NOMO-1 treated with DMSO at 0.1 percent for 48 hours (cell line): Measurements from ENCODE around the gene GJA9.
"Not testable (repeated sequence)": the region's sequence is repeated elsewhere in the genome, so short reads cannot be mapped to it uniquely, and the experiment has no call there.

Experiments
- DNase-seq: peaks from one replicate; lab custom pipeline; 2025; ENCODE audit not compliant: unreplicated experiment; lab: John Stamatoyannopoulos, UW

The GJA9 gene

DNA sequence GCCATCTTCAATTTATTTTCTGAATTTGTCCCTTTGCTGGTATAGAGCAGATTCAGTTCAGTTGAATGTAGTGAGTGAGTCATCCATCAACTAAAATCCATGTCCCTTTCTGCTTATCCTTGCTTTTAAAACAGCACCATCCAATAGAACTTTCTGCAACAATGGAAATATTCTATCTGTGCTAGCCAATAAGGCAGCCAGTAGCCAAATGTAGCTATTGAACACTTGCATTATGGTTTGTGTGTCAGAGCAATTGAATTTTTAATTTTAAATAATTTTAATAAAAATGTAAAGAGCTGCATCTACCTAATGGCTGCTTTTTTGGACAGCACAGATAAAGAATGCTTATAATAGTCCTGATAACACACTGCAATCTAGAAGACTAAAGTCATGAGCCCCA is at the start of gene GJA9:
Gene GJA9 (minus strand): TSS at position 101 of the 400 bp plus-strand sequence. CDS start 5,489 bp downstream, outside the sequence.
- no peak for DNase-seq

- no peak for DNase-seq
Observed at GRCh38 chr1:38929476-38929875, 48.1 kb upstream of the GJA9 start.

DNA sequence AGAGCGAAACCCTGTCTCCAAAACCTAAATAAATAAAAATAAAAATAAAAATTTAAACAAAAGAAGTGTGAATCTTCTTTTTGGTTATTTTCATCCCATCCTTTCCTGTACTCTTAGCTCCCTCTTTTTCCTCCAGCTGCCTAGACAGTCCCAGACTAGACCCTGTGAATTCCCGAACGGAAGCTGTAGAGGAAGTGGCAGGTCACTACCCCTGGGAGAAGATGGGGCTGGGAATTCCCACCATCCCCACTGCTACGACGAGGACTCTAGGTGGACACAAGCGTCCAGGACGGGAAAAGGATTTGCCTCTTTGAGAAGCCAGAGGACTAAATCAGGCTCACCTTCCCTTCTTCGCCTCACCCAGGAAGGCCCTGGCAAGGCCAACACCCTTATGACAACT is 47.7 kb upstream of the GJA9 start:
- DNase-seq = no peak

DNA sequence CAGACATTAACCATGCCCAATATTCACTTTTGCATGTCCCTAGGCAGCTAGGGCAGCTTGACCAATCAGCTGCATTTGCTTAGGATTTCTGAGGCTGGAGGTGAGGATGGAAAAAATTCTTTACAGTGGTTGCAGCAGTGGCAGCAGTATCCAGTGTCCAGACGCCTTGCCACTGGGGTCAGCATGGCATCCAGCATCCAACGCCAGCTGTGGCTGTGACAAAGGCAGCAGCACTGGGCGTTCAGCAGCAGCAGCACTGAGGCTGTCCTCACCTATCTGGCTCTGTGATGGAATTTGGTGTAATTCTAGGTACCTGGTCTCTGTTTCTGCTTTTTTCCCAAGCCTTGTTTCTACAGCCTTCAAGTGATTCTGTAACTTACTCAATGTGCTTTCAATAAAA is 44.7 kb upstream of the GJA9 start:
- DNase-seq = no peak

DNA sequence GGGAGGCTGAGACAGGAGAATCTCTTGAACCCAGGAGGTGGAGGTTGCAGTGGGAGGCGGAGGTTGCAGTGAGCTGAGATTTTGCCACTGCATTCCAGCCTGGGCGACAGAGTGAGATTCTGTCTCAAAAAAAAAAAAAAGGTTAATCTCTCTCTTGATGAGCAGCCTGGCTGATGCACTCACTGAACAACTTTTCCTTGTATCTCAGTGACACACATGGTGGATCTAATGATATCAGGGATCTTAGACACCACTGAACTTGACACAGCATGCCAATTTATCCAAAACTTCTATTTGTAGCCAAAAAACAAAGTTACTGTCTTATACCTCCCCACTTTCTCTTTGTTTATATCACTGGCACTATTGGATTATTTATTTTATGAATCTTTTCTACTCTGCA is 44.0 kb upstream of the GJA9 start:
- no peak for DNase-seq

GRCh38 chr1:38923607-38924006 is 42.2 kb upstream of the GJA9 start:
- DNase-seq = no peak

DNA sequence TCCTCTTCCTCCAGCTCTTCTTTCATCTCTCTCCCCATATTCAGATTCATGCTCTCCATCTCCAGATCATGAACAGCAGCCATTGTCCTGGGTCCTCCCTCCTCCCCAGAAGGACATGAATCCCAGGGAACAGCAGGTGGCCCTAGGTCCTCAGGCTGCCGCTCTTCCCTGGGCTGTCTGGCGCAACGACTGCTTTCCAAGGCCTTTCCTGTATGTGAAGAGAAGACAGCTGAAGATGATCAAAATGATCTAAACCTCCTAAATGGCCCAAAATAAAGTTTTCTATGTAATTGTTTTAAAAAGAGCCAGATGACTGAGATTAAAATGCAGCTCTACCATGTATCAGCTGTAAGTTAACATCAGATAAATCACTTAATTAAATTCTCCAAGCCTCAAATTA is 37.7 kb upstream of the GJA9 start:
- DNase-seq = no peak

- DNase-seq = no peak
Observed at GRCh38 chr1:38918568-38918967, 37.2 kb upstream of the GJA9 start.

DNA sequence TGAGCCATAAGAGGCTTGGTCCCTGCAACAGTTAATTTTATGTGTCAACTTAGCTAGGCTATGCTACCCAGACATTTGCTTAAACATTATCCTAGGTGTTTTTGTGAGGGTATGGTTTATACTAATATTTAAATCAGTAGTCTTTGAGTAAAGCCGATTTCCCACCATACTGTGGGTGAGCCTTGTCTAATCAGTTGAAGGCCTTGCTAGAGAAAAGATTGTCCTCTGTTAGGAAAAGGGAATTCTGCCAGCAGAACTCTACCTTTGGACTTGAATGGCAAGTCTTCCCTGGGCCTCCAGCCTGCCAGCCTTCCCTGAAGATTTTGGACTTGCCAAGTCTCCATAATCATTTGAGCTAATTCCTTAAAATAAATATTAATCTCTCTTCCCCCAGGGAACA is 36.4 kb upstream of the GJA9 start:
- DNase-seq = no peak

DNA sequence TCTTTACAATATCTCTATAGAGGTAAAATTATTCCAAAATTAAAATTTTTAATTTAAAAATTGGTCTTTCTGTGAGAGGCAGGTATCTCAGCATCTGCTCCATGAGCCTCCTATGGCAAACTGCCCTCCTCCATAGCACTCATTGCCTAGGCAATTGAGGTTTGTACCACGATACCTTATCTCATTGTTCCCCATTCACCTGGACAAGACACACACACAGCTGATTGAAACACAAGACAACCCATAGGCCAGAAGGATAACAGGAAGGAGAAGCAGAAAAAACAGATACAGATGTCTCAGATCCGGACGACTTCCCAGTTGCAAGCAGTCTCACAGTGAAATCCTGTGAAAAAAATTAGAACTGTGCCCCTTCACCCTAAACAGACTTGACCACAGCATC is 36.0 kb upstream of the GJA9 start:
- no peak for DNase-seq

GRCh38 chr1:38915352-38915948 is 34.1 kb upstream of the GJA9 start:
- no peak for DNase-seq

DNA sequence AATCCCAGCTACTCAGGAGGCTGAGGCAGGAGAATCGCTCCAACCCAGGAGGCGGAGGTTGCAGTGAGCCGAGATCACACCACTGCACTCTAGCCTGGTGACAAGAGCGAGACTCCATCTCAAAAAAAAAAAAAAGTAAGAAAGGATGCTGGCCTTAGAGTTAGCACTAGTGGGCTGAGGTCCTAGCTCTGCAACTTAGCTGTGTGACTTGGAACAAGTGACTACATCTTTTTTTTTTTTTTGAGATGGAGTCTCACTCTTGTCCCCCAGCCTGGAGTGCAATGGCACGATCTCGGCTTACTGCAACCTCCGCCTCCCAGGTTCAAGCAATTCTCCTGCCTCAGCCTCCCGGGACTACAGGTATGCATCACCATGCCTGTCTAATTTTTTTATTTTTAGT is 33.5 kb upstream of the GJA9 start:
- DNase-seq = not testable (repeated sequence)

DNA sequence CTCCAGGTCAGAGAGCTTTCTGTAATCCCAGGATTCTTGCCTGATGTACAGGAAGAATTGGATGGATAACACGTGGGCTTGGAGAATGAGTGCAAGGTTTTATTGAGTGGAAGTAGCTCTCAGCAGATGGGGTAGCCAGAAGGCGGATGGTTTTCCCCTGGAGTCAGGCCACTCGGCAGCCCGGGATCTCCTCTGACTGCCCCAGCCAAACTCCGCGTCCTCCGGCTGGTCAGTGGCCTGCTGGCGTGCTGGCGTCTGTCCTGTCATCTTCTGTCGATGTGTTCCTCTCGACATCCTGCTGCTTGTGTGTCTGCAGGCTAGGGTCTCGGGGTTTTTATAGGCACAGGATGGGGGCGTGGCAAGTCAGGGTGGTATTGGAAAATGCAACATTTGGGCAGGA is 27.4 kb upstream of the GJA9 start:
- DNase-seq = no peak

DNA sequence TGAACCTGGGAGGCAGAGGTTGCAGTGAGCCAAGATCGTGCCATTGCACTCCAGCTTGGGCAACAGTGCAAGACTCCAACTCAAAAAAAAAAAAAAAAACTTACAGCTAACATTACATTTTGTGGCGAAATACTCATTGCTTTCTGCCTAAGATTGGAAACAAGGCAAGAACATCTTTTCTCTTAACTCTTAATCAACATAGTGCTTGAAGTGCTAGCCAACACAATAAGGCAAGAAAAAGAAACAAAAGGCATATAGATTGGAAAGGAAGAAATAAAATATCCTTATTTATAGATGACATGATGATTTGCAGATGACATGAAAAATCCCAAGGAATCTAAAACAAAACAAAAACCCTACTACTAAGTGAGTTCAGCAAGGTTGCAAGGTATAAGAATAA is 24.6 kb upstream of the GJA9 start:
- DNase-seq = no peak

GRCh38 chr1:38899560-38899959 is 18.2 kb upstream of the GJA9 start:
- no peak for DNase-seq

GRCh38 chr1:38898653-38899230 is 17.4 kb upstream of the GJA9 start:
- no peak for DNase-seq

- no peak for DNase-seq
Observed at GRCh38 chr1:38896169-38896568, 14.8 kb upstream of the GJA9 start.

DNA sequence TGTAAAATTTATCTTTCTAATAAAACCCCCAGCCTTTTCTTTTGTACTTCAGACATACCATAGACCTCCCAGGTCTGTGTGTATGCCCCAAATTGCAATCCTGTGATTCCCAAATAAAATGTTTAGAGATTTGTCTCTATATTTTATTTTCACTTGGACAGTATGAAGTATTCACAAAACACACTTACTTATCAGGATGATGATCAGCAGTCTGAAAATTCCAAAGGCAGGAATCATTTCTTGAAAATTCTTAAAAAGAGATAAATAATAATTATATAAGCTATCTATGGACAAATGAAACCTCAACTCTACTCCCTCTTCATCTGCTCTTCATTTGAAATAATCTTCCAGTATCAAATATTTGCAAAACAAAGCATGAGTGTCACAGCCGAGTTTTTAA is 11.6 kb upstream of the GJA9 start:
- DNase-seq = no peak

DNA sequence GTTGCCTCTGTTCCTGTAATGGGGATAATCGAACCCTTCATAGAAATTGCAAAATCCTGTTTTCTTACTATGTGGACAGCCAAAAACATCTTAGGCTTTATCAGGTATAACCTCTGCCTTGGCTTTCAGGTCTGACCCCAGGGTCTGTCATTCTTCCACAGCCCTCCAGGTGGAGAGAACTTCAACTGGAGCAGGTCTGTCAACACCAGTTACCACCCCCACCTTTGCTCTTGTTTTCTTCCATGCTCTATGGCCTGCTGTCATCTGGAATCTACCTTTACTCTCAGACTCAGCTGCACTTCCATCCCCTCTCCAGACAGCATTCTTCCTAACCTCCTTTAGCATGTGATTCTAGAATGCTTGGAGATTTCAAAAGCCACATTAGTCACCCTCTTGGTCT is 10.4 kb upstream of the GJA9 start:
- no peak for DNase-seq

- no peak for DNase-seq
Observed at GRCh38 chr1:38889589-38889988, 8.2 kb upstream of the GJA9 start.

DNA sequence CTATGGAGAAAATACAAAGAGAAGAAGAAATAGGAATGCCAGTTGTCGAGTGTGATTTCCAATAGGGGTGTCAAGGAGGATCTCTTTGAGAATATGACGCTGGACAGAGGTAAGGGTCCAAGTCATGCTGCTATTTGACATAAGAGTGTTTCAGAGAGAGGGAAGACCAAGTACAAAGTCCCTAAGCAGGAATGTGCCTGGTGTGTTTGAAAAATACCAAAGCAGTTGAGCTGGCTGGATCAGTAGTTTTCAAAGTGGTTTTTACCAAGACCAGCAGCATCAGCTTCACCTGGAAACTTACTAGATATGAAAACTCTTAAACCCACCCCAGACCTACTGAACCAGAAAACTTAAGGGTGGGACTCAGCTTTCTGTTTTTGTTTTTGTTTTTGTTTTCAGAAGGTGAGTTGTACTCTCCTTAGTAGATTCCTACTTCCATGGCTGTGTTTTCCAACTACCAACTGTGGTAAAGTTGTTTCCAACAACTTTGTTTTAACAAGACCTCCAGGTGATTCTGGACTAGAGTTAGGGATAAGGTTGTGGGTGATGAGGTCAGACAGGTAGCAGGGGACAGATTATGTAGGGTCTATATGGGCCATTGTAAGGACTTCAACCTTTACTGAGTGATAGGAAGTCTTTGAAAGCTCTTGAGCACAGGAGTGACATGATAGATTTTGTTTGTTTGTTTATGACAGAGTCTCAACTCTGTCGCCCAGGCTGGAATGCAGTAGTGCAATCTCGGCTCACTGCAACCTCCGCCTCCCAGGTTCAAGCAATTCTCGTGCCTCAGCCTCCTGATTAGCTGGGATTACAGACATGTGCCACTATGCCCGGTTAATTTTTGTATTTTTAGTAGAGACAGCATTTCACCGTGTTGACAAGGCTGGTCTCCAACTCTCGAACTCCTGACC is 7.3 kb upstream of the GJA9 start:
- no peak for DNase-seq

- DNase-seq = no peak
Observed at GRCh38 chr1:38885092-38885491, 3.7 kb upstream of the GJA9 start.
